ENCODE data around the gene UCHL5.

UCHL5 gene

DNA sequence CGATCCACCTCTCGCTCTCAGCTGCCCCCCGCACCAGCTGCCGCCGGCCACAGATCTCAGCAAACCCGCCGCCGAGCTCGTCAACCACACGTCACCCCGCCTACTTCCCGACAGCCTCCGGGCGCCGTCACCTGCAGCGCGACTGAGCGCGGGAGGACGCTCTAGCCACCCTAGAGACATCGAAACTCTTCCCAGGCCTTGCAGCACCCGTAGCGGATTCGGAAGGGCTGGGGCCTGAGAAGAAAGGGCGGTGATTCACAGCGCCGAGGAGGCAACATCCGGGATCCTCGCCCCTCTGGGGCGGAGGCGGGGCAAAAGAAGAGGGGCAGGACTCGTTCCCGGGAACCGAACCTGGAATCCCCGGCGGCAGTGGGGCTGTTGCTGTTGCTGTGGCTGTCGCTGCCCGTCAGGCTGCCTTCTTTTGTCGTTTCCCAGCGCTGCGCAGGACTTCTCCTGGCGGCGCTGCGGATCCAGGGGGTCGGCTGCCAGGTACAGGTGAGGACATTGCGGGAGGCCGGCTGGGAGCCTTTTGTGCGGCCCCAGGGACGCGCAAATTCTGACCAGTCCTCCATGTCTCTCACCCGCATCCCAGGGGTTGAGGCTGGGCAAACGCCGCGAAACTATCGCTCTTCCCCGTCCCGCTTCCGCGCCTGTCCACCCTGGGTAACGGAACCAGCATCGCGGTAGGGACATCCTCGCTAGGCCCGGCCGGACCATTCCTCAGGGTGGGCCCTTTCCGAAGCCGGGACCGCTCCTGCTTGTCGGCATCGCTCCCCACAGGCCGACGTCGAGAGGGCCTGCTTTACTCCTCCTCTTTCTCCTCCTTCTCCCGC, at the start of gene UCHL5, which contains the start of gene RO60 (continued):
- TF ChIP-seq, protein P1, sequence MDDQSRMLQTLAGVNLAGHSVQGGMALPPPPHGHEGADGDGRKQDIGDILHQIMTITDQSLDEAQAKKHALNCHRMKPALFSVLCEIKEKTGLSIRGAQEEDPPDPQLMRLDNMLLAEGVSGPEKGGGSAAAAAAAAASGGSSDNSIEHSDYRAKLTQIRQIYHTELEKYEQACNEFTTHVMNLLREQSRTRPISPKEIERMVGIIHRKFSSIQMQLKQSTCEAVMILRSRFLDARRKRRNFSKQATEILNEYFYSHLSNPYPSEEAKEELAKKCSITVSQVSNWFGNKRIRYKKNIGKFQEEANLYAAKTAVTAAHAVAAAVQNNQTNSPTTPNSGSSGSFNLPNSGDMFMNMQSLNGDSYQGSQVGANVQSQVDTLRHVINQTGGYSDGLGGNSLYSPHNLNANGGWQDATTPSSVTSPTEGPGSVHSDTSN (CRISPR knock-in tag; IDR thresholded peaks at IDR 0.05), result peak; percentile 95
- TF ChIP-seq ZNF48 (tag by site-specific recombination; IDR thresholded peaks at IDR 0.05) (no peak), ZNF792 (tag by site-specific recombination; IDR thresholded peaks at IDR 0.05) (no peak), ZNF391 (tag by site-specific recombination; IDR thresholded peaks at IDR 0.05; ENCODE audit: borderline replicate concordance, low read depth) (peak; percentile 68; the same call in 1 of the 2 replicates), SP3 (tag by site-specific recombination; IDR thresholded peaks at IDR 0.05) (peak; percentile 93), GLIS2 (tag by site-specific recombination; IDR thresholded peaks at IDR 0.05) (peak; percentile 86), ZNF155 (tag by site-specific recombination; IDR thresholded peaks at IDR 0.05) (no peak), BCL6B (tag by site-specific recombination; IDR thresholded peaks at IDR 0.05) (no peak), ZNF521 (tag by site-specific recombination; IDR thresholded peaks at IDR 0.05) (no peak), ZSCAN5A (tag by site-specific recombination; IDR thresholded peaks at IDR 0.05) (peak; percentile 73; the same call in 1 of the 2 replicates), ZNF292 (tag by site-specific recombination; IDR thresholded peaks at IDR 0.05; ENCODE audit: borderline replicate concordance, low read depth) (no peak), ZNF416 (tag by site-specific recombination; IDR thresholded peaks at IDR 0.05) (no peak), ZNF785 (tag by site-specific recombination; IDR thresholded peaks at IDR 0.05) (no peak), TRIM28 (IDR thresholded peaks at IDR 0.05; ENCODE audit: borderline replicate concordance, low read length) (peak; percentile 49; the same call in 1 of the 2 replicates), HOXA7 (CRISPR knock-in tag; IDR thresholded peaks at IDR 0.05; ENCODE audit: borderline replicate concordance) (no peak), ZNF16 (tag by site-specific recombination; IDR thresholded peaks at IDR 0.05; ENCODE audit: low read depth) (no peak), ZBTB11 (tag by site-specific recombination; conservative IDR thresholded peaks at IDR 0.05; ENCODE audit: low read depth) (peak; percentile 79), ZEB2 (tag by site-specific recombination; IDR thresholded peaks at IDR 0.05) (peak; percentile 98), YY1 (tag by site-specific recombination; IDR thresholded peaks at IDR 0.05) (peak; percentile 26; the same call in 1 of the 2 replicates), ZSCAN23 (tag by site-specific recombination; IDR thresholded peaks at IDR 0.05) (0 out of 2 replicates have a peak, but pooled peaks have one; percentile 2), ZNF571 (tag by site-specific recombination; IDR thresholded peaks at IDR 0.05) (no peak)
- TF ChIP-seq, protein P2, sequence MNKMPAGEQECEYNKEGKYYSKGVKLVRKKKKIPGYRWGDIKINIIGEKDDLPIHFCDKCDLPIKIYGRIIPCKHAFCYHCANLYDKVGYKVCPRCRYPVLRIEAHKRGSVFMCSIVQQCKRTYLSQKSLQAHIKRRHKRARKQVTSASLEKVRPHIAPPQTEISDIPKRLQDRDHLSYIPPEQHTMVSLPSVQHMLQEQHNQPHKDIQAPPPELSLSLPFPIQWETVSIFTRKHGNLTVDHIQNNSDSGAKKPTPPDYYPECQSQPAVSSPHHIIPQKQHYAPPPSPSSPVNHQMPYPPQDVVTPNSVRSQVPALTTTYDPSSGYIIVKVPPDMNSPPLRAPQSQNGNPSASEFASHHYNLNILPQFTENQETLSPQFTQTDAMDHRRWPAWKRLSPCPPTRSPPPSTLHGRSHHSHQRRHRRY (tag by site-specific recombination; IDR thresholded peaks at IDR 0.05), result no peak
- TF ChIP-seq, protein P3, sequence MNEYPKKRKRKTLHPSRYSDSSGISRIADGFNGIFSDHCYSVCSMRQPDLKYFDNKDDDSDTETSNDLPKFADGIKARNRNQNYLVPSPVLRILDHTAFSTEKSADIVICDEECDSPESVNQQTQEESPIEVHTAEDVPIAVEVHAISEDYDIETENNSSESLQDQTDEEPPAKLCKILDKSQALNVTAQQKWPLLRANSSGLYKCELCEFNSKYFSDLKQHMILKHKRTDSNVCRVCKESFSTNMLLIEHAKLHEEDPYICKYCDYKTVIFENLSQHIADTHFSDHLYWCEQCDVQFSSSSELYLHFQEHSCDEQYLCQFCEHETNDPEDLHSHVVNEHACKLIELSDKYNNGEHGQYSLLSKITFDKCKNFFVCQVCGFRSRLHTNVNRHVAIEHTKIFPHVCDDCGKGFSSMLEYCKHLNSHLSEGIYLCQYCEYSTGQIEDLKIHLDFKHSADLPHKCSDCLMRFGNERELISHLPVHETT (tag by site-specific recombination; IDR thresholded peaks at IDR 0.05), result peak; percentile 68; the same call in 1 of the 2 replicates
- TF ChIP-seq, protein P4, sequence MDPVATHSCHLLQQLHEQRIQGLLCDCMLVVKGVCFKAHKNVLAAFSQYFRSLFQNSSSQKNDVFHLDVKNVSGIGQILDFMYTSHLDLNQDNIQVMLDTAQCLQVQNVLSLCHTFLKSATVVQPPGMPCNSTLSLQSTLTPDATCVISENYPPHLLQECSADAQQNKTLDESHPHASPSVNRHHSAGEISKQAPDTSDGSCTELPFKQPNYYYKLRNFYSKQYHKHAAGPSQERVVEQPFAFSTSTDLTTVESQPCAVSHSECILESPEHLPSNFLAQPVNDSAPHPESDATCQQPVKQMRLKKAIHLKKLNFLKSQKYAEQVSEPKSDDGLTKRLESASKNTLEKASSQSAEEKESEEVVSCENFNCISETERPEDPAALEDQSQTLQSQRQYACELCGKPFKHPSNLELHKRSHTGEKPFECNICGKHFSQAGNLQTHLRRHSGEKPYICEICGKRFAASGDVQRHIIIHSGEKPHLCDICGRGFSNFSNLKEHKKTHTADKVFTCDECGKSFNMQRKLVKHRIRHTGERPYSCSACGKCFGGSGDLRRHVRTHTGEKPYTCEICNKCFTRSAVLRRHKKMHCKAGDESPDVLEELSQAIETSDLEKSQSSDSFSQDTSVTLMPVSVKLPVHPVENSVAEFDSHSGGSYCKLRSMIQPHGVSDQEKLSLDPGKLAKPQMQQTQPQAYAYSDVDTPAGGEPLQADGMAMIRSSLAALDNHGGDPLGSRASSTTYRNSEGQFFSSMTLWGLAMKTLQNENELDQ (tag by site-specific recombination; IDR thresholded peaks at IDR 0.05; ENCODE audit: low read depth), result no peak
- TF ChIP-seq, protein P5, sequence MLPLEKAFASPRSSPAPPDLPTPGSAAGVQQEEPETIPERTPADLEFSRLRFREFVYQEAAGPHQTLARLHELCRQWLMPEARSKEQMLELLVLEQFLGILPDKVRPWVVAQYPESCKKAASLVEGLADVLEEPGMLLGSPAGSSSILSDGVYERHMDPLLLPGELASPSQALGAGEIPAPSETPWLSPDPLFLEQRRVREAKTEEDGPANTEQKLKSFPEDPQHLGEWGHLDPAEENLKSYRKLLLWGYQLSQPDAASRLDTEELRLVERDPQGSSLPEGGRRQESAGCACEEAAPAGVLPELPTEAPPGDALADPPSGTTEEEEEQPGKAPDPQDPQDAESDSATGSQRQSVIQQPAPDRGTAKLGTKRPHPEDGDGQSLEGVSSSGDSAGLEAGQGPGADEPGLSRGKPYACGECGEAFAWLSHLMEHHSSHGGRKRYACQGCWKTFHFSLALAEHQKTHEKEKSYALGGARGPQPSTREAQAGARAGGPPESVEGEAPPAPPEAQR (tag by site-specific recombination; IDR thresholded peaks at IDR 0.05), result 0 out of 2 replicates have a peak, but pooled peaks have one; percentile 26
